HUDEP-2 (cell line): ENCODE results near the gene ZNF267.
"Not testable (repeated sequence)": the region's sequence is repeated elsewhere in the genome, so short reads cannot be mapped to it uniquely, and the experiment has no call there.

Experiments used
- DNase-seq, 76 experiments: peaks; one replicate each; lab custom pipeline; 2025; ENCODE audit not compliant: unreplicated experiment in 76 of 76; lab: John Stamatoyannopoulos, UW

The ZNF267 gene

DNA sequence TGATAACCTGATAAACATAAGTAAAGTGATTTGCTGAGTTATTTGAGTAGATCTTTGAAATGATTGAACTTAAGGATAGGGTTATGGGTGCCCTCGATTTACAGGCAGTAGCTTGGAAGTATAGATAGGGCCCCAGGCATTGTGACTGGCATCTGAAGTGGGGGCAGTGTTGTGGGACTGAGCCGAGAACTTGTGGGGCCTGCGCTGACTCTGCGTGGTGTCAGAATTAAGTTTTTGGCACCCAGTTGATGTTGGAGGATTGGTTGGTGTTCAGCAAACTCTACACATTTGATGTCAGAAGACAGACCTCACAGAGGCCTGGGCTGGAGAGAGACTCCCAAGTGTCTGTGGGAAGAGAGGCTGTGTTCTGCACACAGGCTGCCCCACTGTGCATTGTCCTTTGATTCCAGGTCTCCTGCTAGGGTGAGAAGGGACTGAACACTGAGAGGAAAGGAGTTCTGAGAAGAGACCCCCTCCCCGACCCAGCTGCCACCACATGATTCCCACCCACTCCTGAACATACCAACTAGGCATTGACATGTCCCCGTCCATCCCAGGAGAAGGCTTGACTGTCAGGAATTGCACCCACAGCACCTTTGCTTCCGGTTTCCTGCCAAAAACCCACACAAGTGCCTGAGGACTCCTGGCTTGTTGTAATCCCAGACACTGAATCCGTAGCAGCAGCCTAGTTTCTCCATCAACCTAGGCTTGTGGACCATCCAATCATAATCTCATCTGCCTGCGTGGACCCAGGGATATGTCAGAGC is 4.5 kb downstream of the ZNF267 start:
- DNase-seq: no peak

DNA sequence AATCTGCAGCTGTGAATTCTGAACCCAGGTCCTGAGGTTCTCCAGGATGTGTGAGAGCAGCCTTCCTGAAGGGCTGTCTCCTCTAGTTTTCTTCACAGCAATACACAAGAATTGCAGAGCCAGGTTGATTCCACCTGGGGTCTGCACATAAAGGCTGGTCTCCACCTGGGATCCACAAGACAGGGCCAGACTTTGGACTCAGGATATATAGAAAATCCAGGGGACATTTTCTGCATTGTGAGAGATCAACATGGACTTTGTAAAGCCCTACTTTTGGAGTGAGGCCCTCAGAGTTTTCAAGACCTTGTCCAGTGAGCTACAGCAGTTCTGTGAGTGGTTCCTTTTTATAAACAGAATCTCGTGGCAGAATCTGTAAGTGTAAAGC is 6.3 kb downstream of the ZNF267 start:
- no peak for DNase-seq

DNA sequence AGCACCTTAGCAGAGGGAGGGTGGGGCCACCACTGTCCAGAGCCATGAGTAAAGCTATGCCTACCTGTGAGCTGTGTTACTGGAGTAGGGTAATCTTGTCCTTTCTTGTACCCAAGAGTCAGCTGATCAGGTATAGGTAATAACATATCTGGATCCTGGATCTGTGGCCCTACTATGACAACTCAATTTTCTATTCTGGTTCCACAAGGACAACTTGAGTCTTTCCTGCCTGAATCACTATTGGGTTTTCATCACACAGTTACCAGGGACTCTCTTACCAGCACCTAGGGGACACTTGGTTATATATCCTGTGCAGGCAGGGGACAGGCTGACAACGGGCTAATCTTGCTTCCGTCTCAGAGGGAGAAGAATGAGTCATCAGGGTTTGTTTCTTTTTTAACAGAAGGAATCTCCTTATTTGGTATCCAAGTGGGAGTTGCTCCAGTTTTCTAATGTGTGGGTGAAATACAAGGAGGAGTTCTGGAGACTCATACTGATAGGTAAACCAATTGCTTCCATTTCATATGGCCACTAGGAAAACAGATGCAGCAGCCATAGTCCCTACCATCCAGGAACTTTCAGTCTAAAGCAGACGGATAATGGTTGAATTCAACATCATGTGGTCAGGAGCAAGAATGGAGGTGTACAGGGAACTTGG is 6.8 kb downstream of the ZNF267 start:
- peak in 21 of 76 experiments; percentile 1 to 64 (median 21) for DNase-seq

DNA sequence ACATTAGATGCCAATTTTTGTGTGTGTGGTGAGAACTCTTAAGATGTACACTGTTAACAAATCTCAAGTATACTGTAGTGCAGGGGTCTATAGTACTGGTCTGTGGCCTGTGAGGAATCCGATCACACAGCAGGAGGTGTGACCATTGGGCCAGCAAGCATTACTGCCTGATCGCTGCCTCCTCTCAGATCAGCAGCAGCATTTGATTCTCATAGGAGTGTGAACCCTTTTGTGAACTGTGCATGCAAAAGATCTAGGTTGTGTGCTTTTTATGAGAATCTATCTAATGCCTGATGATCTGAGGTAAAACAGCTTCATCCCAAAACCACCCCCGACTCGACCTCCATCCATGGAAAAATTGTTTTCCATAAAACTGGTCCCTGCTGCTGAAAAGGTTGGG is 12.6 kb downstream of the ZNF267 start:
- no peak for DNase-seq

DNA sequence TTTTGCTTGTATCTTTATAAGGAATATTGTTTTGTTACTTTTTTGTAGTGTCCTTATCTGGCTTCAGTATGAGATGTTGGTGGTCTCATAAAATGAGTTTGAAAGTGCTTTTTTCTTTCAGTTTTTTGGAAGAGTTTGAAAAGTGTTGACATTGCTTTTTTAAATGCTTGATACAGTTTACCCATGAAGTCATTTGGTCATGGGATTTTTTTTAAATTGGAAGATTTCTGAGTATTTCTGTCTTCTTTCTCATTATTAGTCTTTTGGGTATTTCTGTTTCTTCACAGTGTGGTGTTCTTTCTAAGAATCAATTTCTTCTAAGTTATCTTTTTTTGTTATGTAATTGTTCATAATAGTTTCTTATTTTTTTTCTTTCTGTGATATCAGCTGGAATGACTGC is 15.1 kb downstream of the ZNF267 start:
- DNase-seq: no peak

DNA sequence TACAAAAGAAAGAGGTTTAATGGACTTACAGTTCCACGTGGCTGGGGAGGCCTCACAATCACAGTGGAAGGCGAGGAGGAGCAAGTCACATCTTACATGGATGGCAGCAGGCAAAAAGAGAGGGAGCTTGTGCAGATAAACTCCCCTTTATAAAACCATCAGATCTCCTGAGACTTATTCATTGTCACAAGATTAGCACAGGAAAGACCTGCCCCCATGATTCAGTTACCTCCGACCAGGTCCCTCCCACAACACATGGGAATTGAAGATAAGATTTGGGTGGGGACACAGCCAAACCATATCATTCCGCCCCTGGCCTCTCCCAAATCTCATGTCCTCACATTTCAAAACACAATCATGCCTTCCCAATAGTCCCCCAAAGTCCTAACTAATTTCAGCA is 18.5 kb downstream of the ZNF267 start:
- DNase-seq: peak in 8 of 76 experiments; percentile 0 to 25 (median 12)

DNA sequence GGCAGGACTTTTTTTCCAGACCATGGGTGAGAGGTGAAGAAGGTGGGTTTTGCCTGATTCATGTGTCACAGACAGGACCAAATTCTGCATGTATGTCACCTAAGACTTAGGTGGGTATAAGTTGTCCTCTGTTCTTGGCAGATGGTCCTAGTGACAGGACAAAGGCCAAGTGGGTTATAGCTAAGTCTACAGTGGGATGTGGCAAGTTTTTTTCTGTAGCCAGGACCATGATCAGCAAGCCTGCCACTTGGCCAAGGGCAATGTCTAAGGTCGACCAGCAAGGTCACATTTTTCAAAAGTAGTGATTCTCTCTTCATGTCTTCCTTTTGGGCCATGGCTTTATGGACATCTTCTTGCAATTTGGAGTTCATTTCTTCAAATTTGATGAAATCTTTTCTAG is 20.2 kb downstream of the ZNF267 start:
- no peak for DNase-seq

DNA sequence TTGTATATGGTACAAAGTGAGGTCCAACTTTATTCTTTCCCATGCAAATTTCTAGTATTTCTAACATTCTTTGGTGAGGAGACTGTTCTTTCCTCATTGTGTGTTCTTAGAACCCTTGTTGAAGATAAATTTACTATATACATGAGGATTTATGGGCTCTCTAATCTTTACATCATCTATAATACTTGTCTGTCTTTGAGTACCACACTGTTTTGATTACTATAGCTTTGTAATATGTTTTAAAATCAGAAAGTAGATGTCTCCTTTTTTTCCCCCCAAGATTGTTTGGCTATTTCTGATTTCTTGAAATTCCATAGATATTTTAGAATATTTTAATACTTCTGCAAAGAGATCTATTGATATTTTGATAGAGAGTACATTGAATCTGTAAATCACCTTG is 23.7 kb downstream of the ZNF267 start:
- DNase-seq: no peak

DNA sequence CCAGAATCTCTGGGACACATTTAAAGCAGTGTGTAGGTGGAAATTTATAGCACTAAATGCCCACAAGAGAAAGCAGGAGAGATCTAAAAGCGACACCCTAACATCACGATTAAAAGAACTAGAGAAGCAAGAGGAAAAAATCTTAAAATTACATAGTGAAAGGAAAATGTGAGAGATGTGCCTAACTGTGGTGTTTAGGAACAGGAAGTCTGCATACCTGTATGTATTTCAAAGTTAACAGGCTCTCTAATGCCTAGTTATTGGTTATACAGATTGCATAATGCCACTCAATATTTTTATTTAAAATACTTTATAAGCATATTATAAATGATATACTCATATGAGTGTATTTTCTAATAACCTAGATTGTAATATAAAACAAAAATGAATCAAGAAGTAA is 25.9 kb downstream of the ZNF267 start:
- no peak for DNase-seq

DNA sequence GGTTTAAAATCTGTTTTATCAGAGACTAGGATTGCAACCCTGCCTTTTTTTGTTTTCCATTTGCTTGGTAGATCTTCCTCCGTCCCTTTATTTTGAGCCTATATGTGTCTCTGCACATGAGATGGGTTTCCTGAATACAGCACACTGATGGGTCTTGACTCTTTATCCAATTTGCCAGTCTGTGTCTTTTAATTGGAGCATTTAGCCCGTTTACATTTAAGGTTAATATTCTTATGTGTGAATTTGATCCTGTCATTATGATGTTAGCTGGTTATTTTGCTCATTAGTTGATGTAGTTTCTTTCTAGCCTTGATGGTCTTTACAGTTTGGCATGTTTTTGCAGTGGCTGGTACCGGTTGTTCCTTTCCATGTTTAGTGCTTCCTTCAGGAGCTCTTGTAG is 31.0 kb downstream of the ZNF267 start:
- not testable (repeated sequence) for DNase-seq

DNA sequence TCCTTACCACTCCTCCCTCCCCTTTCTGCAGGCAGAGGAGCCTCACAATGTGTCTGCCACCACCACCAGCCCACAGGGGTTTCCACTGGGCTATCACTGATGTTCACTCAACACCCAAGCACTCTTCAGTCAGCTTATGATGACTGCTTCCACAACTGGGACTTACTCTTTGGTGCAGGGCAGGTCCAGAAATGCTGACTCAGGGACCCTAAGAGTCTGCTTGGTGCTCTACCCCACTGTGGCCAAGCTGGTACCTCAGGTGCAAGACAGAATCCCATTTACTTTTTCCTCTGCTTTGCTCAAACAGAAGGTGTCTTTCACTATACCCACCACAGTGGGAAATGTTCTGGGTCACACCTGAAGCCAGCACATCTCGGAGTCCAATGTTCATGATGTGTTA is 40.1 kb downstream of the ZNF267 start:
- DNase-seq: no peak

DNA sequence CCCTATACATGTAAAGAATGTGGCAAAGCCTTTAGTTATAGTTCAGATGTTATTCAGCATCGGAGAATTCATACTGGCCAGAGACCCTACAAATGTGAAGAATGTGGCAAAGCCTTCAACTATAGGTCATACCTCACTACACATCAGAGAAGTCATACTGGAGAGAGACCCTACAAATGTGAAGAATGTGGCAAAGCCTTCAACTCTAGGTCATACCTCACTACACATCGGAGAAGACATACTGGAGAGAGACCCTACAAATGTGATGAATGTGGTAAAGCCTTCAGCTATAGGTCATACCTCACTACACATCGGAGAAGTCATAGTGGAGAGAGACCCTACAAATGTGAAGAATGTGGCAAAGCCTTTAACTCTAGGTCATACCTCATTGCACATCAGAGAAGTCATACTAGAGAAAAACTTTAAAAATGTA is 42.5 kb downstream of the ZNF267 start:
- DNase-seq: no peak

DNA sequence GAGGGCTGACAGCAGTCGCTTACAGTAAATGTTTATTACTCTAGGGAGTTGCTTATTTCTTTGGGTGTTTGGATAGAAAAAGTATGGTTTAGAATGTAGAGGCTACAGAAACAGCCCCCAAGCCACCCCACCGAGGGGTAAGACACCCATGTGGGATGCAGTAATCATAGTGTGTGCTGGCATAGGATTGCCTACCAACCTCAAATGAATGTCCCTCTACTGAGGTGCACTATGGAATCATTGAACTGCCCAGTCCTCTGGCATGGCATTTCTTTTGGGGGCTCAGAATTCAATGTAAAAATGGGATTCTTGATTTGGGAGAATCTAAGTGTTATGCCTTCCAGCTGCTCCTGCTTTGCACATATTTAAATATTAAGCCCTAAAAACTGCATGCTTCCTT is 46.8 kb downstream of the ZNF267 start:
- no peak for DNase-seq

DNA sequence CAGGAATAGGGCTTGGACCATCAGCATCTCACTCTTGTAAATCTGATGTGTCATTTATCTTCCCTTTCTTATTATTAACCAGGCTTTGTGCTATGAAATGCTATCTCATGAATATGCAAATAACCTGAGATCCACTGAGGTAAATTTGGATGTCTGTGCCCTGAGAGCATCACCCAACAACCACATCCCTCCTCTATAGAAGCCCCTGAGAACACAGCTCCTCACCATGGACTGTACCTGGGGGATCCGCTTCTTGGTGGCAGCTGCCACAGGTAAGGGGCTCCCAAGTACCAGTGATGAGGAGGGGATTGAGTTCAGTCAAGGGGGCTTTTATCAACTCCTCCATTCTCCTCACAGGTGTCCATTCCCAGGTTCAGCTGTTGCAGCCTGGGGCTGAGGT is 78.2 kb downstream of the ZNF267 start:
- not testable (repeated sequence) for DNase-seq

DNA sequence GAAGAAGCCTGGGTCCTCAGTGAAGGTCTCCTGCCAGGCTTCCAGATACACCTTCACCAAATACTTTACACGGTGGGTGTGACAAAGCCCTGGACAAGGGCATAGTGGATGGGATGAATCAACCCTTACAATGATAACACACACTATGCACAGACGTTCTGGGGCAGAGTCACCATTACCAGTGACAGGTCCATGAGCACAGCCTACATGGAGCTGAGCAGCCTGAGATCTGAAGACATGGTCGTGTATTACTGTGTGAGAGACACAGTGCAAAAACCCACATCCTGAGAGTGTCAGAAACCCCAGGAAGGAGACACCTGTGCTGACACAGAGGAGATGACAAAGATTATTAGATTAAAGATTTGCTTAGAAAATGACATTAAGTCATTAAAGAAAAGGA is 78.6 kb downstream of the ZNF267 start:
- not testable (repeated sequence) for DNase-seq

DNA sequence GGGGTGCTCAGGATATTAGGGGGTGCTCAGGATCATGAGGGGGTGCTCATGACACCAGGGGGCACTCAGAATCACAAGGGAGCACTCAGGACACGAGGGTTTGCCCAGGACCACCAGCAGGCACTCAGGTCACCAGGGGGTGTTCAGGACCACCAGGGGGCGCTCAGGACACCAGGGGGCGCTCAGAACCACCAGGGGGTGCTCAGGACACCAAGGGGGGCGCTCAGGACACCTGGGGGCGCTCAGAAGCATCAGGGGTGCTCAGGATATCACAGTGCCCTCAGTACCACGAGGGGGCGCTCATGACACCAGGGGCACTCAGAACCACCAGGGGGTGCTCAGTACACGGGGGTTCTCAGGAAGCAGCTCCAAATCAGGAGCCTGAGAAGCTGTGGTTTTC is 82.6 kb downstream of the ZNF267 start:
- peak in 3 of 76 experiments; percentile 16 to 40 (median 34) for DNase-seq

DNA sequence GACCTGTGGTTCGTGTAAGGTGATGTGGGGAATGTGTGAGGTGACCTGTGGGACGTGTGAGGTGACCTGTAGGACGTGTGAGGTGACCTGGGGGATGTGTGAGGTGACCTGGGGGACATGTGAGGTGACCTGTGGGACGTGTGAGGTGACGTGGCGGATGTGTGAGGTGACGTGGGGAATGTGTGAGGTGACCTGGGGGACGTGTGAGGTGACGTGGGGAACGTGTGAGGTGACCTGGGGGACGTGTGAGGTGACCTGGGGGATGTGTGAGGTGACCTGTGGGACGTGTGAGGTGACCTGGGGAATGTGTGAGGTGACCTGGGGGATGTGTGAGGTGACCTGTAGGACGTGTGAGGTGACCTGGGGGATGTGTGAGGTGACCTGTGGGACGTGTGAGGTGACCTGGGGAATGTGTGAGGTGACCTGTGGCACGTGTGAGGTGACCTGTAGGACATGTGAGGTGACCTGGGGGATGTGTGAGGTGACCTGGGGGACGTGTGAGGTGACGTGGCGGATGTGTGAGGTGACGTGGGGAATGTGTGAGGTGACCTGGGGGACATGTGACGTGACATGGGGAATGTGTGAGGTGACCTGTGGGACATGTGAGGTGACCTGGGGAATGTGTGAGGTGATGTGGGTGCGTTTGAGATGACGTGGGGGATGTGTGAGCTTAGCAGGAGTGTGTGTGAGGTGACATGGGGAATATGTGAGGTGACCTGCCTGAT is 86.7 kb downstream of the ZNF267 start:
- peak in 1 of 76 experiments; percentile 9 for DNase-seq
